Measurements from ENCODE around the gene RGL1. TPM values are rescaled to one million over a fixed set of nuclear protein-coding genes. Genes with fewer than 3 reads are reported as not detected.

RGL1 gene
- total and polyA plus RNA-seq, 2 donors (not counting 3 experiments of a cell fraction or from before 2014, with no cell fraction given), result 19.8 to 35.3 TPM

GRCh38 chr1:183830389-183830788 is 25.5 kb downstream of the RGL1 start:
- Histone ChIP-seq H3K9me1 (replicated peaks; ENCODE audit: control insufficient read depth, extremely low read depth, insufficient read depth, low read length) (no peaks in the 10 kb centered on the region), H3K79me2 (ENCODE audit: control insufficient read depth, insufficient read depth, low read length) (peaks cover 8% of the 10 kb centered on the region), H2AFZ (ENCODE audit: low read depth, low read length) (no peak overlapping the region), H3K27me3 (ENCODE audit: control insufficient read depth in 2 of 2, insufficient read depth in 2 of 2, low read length in 2 of 2) (no peaks in the 10 kb centered on the region), H3K36me3 (ENCODE audit: control insufficient read depth in 2 of 2, extremely low read depth in 1 of 2, insufficient read depth in 2 of 2, low read length in 2 of 2) (no peaks in the 10 kb centered on the region), H3K9me3 (replicated peaks; ENCODE audit: control insufficient read depth, insufficient read depth, low read length) (no peaks in the 10 kb centered on the region), H4K20me1 (replicated peaks; ENCODE audit: control insufficient read depth, extremely low read depth, insufficient read depth, low read length) (peaks cover 3% of the 10 kb centered on the region), H3K4me1 (ENCODE audit: control insufficient read depth, extremely low read depth, insufficient read depth, low read length) (no peaks in the 10 kb centered on the region), H3K27ac (ENCODE audit: insufficient read depth, low read depth, low read length) (no peak overlapping the region), H3K9ac (replicated peaks; ENCODE audit: extremely low read depth, insufficient read depth, low read length) (no peak overlapping the region), H3K4me2 (ENCODE audit: insufficient read depth, low read length) (no peak overlapping the region), H3K4me3 (replicated peaks in 1 of 3; ENCODE audit: insufficient read depth in 1 of 3, low read depth in 1 of 3, low read length in 3 of 3) (no peak overlapping the region)
- DNase-seq (ENCODE audit: low read depth, low spot score) (no peak), FAIRE-seq (no peak)
- no TSS peak for BruUV-seq (replicated peaks)
- intact Hi-C loops (cut with micrococcal nuclease) (no loop called here), dilution Hi-C loops (cut with MboI; ENCODE audit: extremely low pct_ligation_motif_present, low sequenced_read_pairs) (no loop called here)
- ChIA-PET POLR2A (no interaction called here), CTCF (interaction anchor here (1.2 to 1.5 kb wide), 2 partner anchors 146 to 160 kb away, joined by 3 to 4 read pairs; no protein-coding TSS in a partner anchor)
- no peak for TF ChIP-seq FOS (IDR thresholded peaks at IDR 0.05; ENCODE audit: borderline replicate concordance, insufficient read depth, low read length)
- no peak for TF ChIP-seq JUN (IDR thresholded peaks at IDR 0.05; ENCODE audit: borderline replicate concordance, insufficient read depth, insufficient read length, low read depth)
- no peak for TF ChIP-seq MYC (IDR thresholded peaks at IDR 0.05; ENCODE audit: low read depth, low read length)
- TF ChIP-seq POLR2A (IDR thresholded peaks at IDR 0.05; ENCODE audit: low read depth, low read length), result no peak
- no peak for TF ChIP-seq GATA2 (IDR thresholded peaks at IDR 0.05; ENCODE audit: insufficient read depth, insufficient read length, low read depth, low read length)
- no peak for TF ChIP-seq MAX (IDR thresholded peaks at IDR 0.05; ENCODE audit: insufficient read depth, insufficient read length)
- no peak for TF ChIP-seq POLR2AphosphoS5 (IDR thresholded peaks at IDR 0.05; ENCODE audit: insufficient read depth, low read depth, low read length)
- no peak for TF ChIP-seq CTCF (IDR thresholded peaks at IDR 0.05; ENCODE audit: extremely low read depth in 1 of 2, insufficient read depth in 1 of 2, low read depth in 1 of 2, low read length in 2 of 2)
- no peak for TF ChIP-seq EZH2 (IDR thresholded peaks at IDR 0.05; ENCODE audit: borderline replicate concordance, low read depth, low read length, severe bottlenecking)

All from endothelial cell of umbilical vein (primary cell).